ENCODE measurements around the gene ZSCAN30. TPM values are rescaled to one million over a fixed set of nuclear protein-coding genes. Genes with fewer than 3 reads are reported as not detected.

Gene ZSCAN30
- total and polyA plus RNA-seq, 2 of the 13 experiments (the other 11 are each of a cell fraction or from before 2014, with no cell fraction given), result 7.4 to 7.7 TPM

DNA sequence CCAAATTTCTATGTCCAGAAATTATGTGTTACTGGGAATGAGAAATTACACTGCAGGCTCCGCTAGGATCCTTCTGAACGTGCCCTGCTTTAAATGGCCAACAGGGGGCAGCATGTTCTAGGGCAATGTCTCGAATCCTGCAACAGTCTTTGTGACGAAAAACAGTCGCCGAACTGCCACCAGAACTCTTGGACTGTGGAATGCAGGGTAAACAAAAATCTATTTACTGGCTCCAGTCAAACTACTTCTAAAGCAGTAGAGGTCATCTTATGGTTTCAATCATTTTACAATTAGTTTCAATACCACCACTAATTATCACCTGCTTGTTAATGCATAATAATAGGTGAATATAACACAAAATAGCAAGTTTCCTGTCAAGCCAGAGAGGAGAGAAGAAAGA is 59.0 kb downstream of the ZSCAN30 start:
- no TSS peak for BruUV-seq (replicated peaks)
- ATAC-seq (peak; percentile 97), FAIRE-seq (peak; percentile 86), DNase-seq (ENCODE audit: low spot score) (peak; percentile 87)
- POLR2A ChIA-PET, result interaction anchor here (2.2 kb wide), 1 partner anchor 10 kb away, joined by 8 read pairs; the partner anchor contains the start of gene ZNF397
- no peak overlapping the region for H2AFZ ChIP-seq (ENCODE audit: low read length)
- CTCF ChIA-PET (ENCODE audit: low intra/inter-chr PET ratio, low total read pairs), result interaction anchor here (0.8 to 1.9 kb wide), 3 partner anchors 123 to 177 kb away, joined by 3 to 34 read pairs (median 5); no protein-coding TSS in a partner anchor
- intact Hi-C loops (cut with micrococcal nuclease; ENCODE audit: unreplicated experiment) (loop anchor here (1.0 to 5.0 kb wide), 4 partner anchors 56 to 177 kb away; no protein-coding TSS in a partner anchor), in situ Hi-C loops (cut with HindIII; ENCODE audit: extremely low pct_ligation_motif_present, low pct_unique_long_range_greater_than_20kb) (loop anchor here (5.0 kb wide), 1 partner anchor 121 kb away; no protein-coding TSS in a partner anchor)
- H3K27ac ChIP-seq (ENCODE audit: extremely low read length, insufficient read depth, low read length), result no peak overlapping the region
- 0% methylated on average over 6 of the region's 6 CpGs for WGBS (ENCODE audit: low lambda C conversion rate)
- peak overlapping the region; percentile 71 for H3K4me2 ChIP-seq (ENCODE audit: low read depth, low read length)
- H3K9me3 ChIP-seq (ENCODE audit: low read length), result no peaks in the 10 kb centered on the region
- no peaks in the 10 kb centered on the region for H3K79me2 ChIP-seq (ENCODE audit: insufficient read depth, low read length)
- H4K20me1 ChIP-seq (ENCODE audit: insufficient read depth, low read length), result no peaks in the 10 kb centered on the region
- H3K4me1 ChIP-seq (ENCODE audit: insufficient read depth, low read length), result no peaks in the 10 kb centered on the region
- H3K27me3 ChIP-seq (ENCODE audit: control insufficient read depth in 1 of 2, insufficient read depth in 2 of 2, low read length in 2 of 2), result no peaks in the 10 kb centered on the region
- H3K9ac ChIP-seq (ENCODE audit: insufficient read depth, low read depth, low read length), result no peak overlapping the region
- H3K36me3 ChIP-seq (replicated peaks in 1 of 2; ENCODE audit: control insufficient read depth in 1 of 2, insufficient read depth in 2 of 2, low read length in 2 of 2), result no peaks in the 10 kb centered on the region
- H3K4me3 ChIP-seq (replicated peaks in 1 of 3; ENCODE audit: insufficient read depth in 1 of 3, low read depth in 2 of 3, low read length in 3 of 3), result peak overlapping the region in 2 of 3 experiments; percentile 19 to 28; a peak in 2 of 6 replicates
- TF ChIP-seq ZNF879 (CRISPR knock-in tag; IDR thresholded peaks at IDR 0.05), result no peak
- no peak for TF ChIP-seq ZNF225 (CRISPR knock-in tag; IDR thresholded peaks at IDR 0.05)
- TF ChIP-seq, protein P1, sequence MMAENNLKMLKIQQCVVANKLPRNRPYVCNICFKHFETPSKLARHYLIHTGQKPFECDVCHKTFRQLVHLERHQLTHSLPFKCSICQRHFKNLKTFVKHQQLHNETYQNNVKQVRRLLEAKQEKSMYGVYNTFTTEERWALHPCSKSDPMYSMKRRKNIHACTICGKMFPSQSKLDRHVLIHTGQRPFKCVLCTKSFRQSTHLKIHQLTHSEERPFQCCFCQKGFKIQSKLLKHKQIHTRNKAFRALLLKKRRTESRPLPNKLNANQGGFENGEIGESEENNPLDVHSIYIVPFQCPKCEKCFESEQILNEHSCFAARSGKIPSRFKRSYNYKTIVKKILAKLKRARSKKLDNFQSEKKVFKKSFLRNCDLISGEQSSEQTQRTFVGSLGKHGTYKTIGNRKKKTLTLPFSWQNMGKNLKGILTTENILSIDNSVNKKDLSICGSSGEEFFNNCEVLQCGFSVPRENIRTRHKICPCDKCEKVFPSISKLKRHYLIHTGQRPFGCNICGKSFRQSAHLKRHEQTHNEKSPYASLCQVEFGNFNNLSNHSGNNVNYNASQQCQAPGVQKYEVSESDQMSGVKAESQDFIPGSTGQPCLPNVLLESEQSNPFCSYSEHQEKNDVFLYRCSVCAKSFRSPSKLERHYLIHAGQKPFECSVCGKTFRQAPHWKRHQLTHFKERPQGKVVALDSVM (CRISPR knock-in tag; IDR thresholded peaks at IDR 0.05), result no peak
- no peak for TF ChIP-seq ZNF605 (CRISPR knock-in tag; IDR thresholded peaks at IDR 0.05)
- TF ChIP-seq PPARG (CRISPR knock-in tag; conservative IDR thresholded peaks at IDR 0.05), result 0 out of 2 replicates have a peak, but pooled peaks have one; percentile 17
- TF ChIP-seq POLR2G (IDR thresholded peaks at IDR 0.05; ENCODE audit: low read depth, low read length), result no peak
- peak; percentile 61 for TF ChIP-seq THAP11 (CRISPR knock-in tag; IDR thresholded peaks at IDR 0.05)
- TF ChIP-seq ATAD3A (CRISPR knock-in tag; IDR thresholded peaks at IDR 0.05), result no peak
- TF ChIP-seq ZNF207 (IDR thresholded peaks at IDR 0.05; ENCODE audit: borderline replicate concordance), result no peak
- no peak for TF ChIP-seq CENPT (CRISPR knock-in tag; IDR thresholded peaks at IDR 0.05; ENCODE audit: low read depth)
- TF ChIP-seq, protein P2, sequence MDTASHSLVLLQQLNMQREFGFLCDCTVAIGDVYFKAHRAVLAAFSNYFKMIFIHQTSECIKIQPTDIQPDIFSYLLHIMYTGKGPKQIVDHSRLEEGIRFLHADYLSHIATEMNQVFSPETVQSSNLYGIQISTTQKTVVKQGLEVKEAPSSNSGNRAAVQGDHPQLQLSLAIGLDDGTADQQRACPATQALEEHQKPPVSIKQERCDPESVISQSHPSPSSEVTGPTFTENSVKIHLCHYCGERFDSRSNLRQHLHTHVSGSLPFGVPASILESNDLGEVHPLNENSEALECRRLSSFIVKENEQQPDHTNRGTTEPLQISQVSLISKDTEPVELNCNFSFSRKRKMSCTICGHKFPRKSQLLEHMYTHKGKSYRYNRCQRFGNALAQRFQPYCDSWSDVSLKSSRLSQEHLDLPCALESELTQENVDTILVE (CRISPR knock-in tag; IDR thresholded peaks at IDR 0.05), result no peak
- TF ChIP-seq KDM6A (CRISPR knock-in tag; IDR thresholded peaks at IDR 0.05; ENCODE audit: low read depth), result no peak
- no peak for TF ChIP-seq NCOR1 (IDR thresholded peaks at IDR 0.05; ENCODE audit: borderline replicate concordance, low read length)
- TF ChIP-seq, protein P3, sequence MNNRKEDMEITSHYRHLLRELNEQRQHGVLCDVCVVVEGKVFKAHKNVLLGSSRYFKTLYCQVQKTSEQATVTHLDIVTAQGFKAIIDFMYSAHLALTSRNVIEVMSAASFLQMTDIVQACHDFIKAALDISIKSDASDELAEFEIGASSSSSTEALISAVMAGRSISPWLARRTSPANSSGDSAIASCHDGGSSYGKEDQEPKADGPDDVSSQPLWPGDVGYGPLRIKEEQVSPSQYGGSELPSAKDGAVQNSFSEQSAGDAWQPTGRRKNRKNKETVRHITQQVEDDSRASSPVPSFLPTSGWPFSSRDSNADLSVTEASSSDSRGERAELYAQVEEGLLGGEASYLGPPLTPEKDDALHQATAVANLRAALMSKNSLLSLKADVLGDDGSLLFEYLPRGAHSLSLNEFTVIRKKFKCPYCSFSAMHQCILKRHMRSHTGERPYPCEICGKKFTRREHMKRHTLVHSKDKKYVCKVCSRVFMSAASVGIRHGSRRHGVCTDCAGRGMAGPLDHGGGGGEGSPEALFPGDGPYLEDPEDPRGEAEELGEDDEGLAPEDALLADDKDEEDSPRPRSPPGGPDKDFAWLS (CRISPR knock-in tag; IDR thresholded peaks at IDR 0.05; ENCODE audit: borderline replicate concordance), result no peak
- no peak for TF ChIP-seq ZNF451 (CRISPR knock-in tag; IDR thresholded peaks at IDR 0.05)
- TF ChIP-seq RNF2 (conservative IDR thresholded peaks at IDR 0.05; ENCODE audit: low read depth), result no peak
- TF ChIP-seq KDM5A (IDR thresholded peaks at IDR 0.05; ENCODE audit: borderline replicate concordance, low read length), result no peak
- TF ChIP-seq ZMYM4 (CRISPR knock-in tag; IDR thresholded peaks at IDR 0.05), result peak; percentile 70
- TF ChIP-seq, protein P4, sequence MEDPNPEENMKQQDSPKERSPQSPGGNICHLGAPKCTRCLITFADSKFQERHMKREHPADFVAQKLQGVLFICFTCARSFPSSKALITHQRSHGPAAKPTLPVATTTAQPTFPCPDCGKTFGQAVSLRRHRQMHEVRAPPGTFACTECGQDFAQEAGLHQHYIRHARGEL (CRISPR knock-in tag; IDR thresholded peaks at IDR 0.05), result no peak
- TF ChIP-seq SRF (IDR thresholded peaks at IDR 0.05; ENCODE audit: low read depth, low read length), result no peak
- no peak for TF ChIP-seq MEF2D (CRISPR knock-in tag; IDR thresholded peaks at IDR 0.05)
- TF ChIP-seq MTF1 (CRISPR knock-in tag; IDR thresholded peaks at IDR 0.05), result no peak
- TF ChIP-seq CEBPG (CRISPR knock-in tag; IDR thresholded peaks at IDR 0.05), result peak; percentile 63; the same call in 1 of the 2 replicates

Data from HepG2 (cell line).